Stimulated activated CD8-positive, alpha-beta memory T cell treated with anti-CD3 and anti-CD28 coated beads, Interleukin-2, amount 100 ng/mL, for 48 hours (primary cell): ENCODE data around the gene TNS1.

Source experiments
- DNase-seq, 2 donors: peaks; one replicate each; pipeline ENCODE4 v3.0.0-alpha.2; 2020; ENCODE audit warnings: low read depth in 2 of 2

The TNS1 gene

GRCh38 chr2:217980036-217980435, 22.8 kb downstream of the TNS1 start:
- no peak for DNase-seq

GRCh38 chr2:217979151-217979811, 23.5 kb downstream of the TNS1 start:
- no peak for DNase-seq

GRCh38 chr2:217978536-217979150, 24.2 kb downstream of the TNS1 start:
- no peak for DNase-seq

- DNase-seq: no peak
Observed at GRCh38 chr2:217977840-217978535, 24.8 kb downstream of the TNS1 start.

- no peak for DNase-seq
Observed at GRCh38 chr2:217976301-217976700, 26.5 kb downstream of the TNS1 start.

- DNase-seq: no peak
Observed at GRCh38 chr2:217975626-217976025, 27.2 kb downstream of the TNS1 start.

GRCh38 chr2:217974389-217975005, 28.3 kb downstream of the TNS1 start:
- no peak for DNase-seq

- no peak for DNase-seq
Observed at GRCh38 chr2:217973008-217973787, 29.6 kb downstream of the TNS1 start.

GRCh38 chr2:217972490-217972889, 30.3 kb downstream of the TNS1 start:
- no peak for DNase-seq

- DNase-seq: no peak
Observed at GRCh38 chr2:217972037-217972436, 30.8 kb downstream of the TNS1 start.

- DNase-seq: no peak
Observed at GRCh38 chr2:217971166-217971565, 31.6 kb downstream of the TNS1 start.

GRCh38 chr2:217970206-217970605, 32.6 kb downstream of the TNS1 start:
- no peak for DNase-seq

- DNase-seq: no peak
Observed at GRCh38 chr2:217969588-217969987, 33.2 kb downstream of the TNS1 start.

- DNase-seq: no peak
Observed at GRCh38 chr2:217968023-217968422, 34.8 kb downstream of the TNS1 start.

- no peak for DNase-seq
Observed at GRCh38 chr2:217966423-217967070, 36.2 kb downstream of the TNS1 start.

- DNase-seq: no peak
Observed at GRCh38 chr2:217964275-217965161, 38.3 kb downstream of the TNS1 start.

GRCh38 chr2:217960351-217960750, 42.4 kb downstream of the TNS1 start:
- no peak for DNase-seq

GRCh38 chr2:217959723-217960122, 43.1 kb downstream of the TNS1 start:
- DNase-seq: no peak

GRCh38 chr2:217958884-217959225, 43.9 kb downstream of the TNS1 start:
- DNase-seq: no peak

GRCh38 chr2:217958206-217958883, 44.5 kb downstream of the TNS1 start:
- DNase-seq: no peak
